Measurements from ENCODE around the gene HEATR5B. TPM values are rescaled to one million over a fixed set of nuclear protein-coding genes. Genes with fewer than 3 reads are reported as not detected.

Gene HEATR5B
- total and polyA plus RNA-seq, 2 of the 8 experiments (the other 6 are each of a cell fraction or from before 2014, with no cell fraction given): 7.0 to 12.6 TPM

DNA sequence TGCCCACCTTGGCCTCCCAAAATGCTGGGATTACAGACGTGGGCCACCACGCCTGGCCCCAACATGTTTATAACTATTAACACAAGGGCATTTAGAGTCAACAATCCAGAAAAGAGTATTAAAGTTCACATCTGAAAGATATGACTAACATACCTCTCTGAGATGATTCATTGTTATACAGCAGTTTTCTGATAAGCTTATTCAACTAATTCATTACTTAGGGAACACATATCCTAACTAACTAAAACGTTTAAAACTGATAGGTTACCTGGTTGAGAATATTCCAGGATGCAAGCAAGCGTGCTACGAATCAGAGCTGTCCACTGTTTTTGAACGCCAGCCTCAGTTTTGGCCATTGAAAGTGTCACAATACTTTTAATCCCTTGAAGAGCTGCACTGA, 83.9 kb downstream of the HEATR5B start:
- DNase-seq (ENCODE audit: low read depth in 1 of 2, low spot score in 2 of 2) (no peak), FAIRE-seq (no peak)
- H3K4me1 ChIP-seq (replicated peaks in 1 of 4; ENCODE audit: control insufficient read depth in 3 of 4, insufficient read depth in 4 of 4, low read length in 3 of 4): no peaks in the 10 kb centered on the region
- no peak overlapping the region for H3K14ac ChIP-seq (ENCODE audit: insufficient read length)
- POLR2A ChIA-PET (ENCODE audit: partially characterized antibody): no interaction called here
- H3K56ac ChIP-seq (replicated peaks; ENCODE audit: insufficient read length, low read depth, low read length): no peak overlapping the region
- CTCF ChIA-PET (ENCODE audit: partially characterized antibody): interaction anchor here (1.0 to 1.4 kb wide), 2 partner anchors 9 to 215 kb away, joined by 3 to 4 read pairs; no protein-coding TSS in a partner anchor
- H3K79me1 ChIP-seq (ENCODE audit: low read depth, low read length): no peaks in the 10 kb centered on the region
- H4K5ac ChIP-seq (ENCODE audit: insufficient read length, low read depth, low read length): no peak overlapping the region
- no peak overlapping the region for H2BK120ac ChIP-seq (replicated peaks; ENCODE audit: low read depth, low read length)
- no peak overlapping the region for H3K4me3 ChIP-seq (ENCODE audit: extremely low read depth in 1 of 4, insufficient read depth in 2 of 4, low read depth in 3 of 4, low read length in 4 of 4)
- no peaks in the 10 kb centered on the region for H3K79me2 ChIP-seq (ENCODE audit: control insufficient read depth in 1 of 2, insufficient read depth in 2 of 2, low read length in 2 of 2)
- no peak overlapping the region for H4K91ac ChIP-seq (replicated peaks; ENCODE audit: insufficient read length, low read length)
- H4K8ac ChIP-seq (ENCODE audit: extremely low read depth, insufficient read depth, low read length): no peak overlapping the region
- H3K4ac ChIP-seq (replicated peaks; ENCODE audit: insufficient read length, low read depth, low read length): no peak overlapping the region
- peaks cover 3 to 22% (median 9%) of the 10 kb centered on the region in 4 experiments; a peak in 6 of 8 replicates for H3K36me3 ChIP-seq (ENCODE audit: control insufficient read depth in 2 of 4, insufficient read depth in 4 of 4, low read length in 3 of 4)
- no peak overlapping the region for H2BK5ac ChIP-seq (ENCODE audit: low read depth, low read length)
- H3K23ac ChIP-seq (ENCODE audit: insufficient read length): no peak overlapping the region
- no peak overlapping the region for H2AK5ac ChIP-seq (ENCODE audit: low read depth, low read length)
- no peak overlapping the region for H2BK12ac ChIP-seq (ENCODE audit: low read depth, low read length)
- no peak overlapping the region for H3K9ac ChIP-seq (replicated peaks in 1 of 4; ENCODE audit: extremely low read depth in 1 of 4, low read depth in 3 of 4, low read length in 3 of 4)
- H4K20me1 ChIP-seq (replicated peaks in 1 of 2; ENCODE audit: control insufficient read depth in 1 of 2, insufficient read depth in 2 of 2, low read length in 2 of 2): no peaks in the 10 kb centered on the region
- H3K27ac ChIP-seq (ENCODE audit: low read depth, low read length): no peak overlapping the region
- no peak overlapping the region for H3K18ac ChIP-seq (ENCODE audit: extremely low read depth, low read length)
- 93% methylated on average over 6 of the region's 6 CpGs; no CpG with 5 or more reads in 1 of the 2 experiments for WGBS, 2 experiments (ENCODE audit: extremely low coverage in 1 of 2, insufficient coverage in 1 of 2, insufficient read length in 1 of 2, insufficient replicate concordance in 2 of 2, low coverage in 1 of 2, low lambda C conversion rate in 2 of 2, missing lambda C conversion rate in 1 of 2)
- no peak overlapping the region for H2BK15ac ChIP-seq (ENCODE audit: low read length)
- H2AFZ ChIP-seq (ENCODE audit: low read length): no peak overlapping the region
- no peak overlapping the region for H3K4me2 ChIP-seq (ENCODE audit: insufficient read depth in 1 of 2, low read depth in 2 of 2, low read length in 2 of 2)
- no peak overlapping the region for H2BK20ac ChIP-seq (ENCODE audit: low read length)
- H3K9me3 ChIP-seq (ENCODE audit: insufficient read depth in 2 of 2, low read depth in 1 of 2, low read length in 1 of 2): no peaks in the 10 kb centered on the region
- H3K23me2 ChIP-seq (ENCODE audit: low read depth, low read length): no peaks in the 10 kb centered on the region
- H3K27me3 ChIP-seq (replicated peaks in 1 of 4; ENCODE audit: control insufficient read depth in 3 of 4, extremely low read depth in 1 of 4, insufficient read depth in 3 of 4, low read length in 3 of 4): no peaks in the 10 kb centered on the region
- TF ChIP-seq HDAC2 (IDR thresholded peaks at IDR 0.05; ENCODE audit: borderline replicate concordance in 1 of 2, low read depth in 2 of 2, low read length in 2 of 2) (no peak), BCL11A (IDR thresholded peaks at IDR 0.05; ENCODE audit: low read depth in 2 of 2, low read length in 2 of 2) (no peak), CTBP2 (IDR thresholded peaks at IDR 0.05; ENCODE audit: borderline replicate concordance, insufficient read depth, insufficient read length, low read length) (no peak), SP1 (IDR thresholded peaks at IDR 0.05; ENCODE audit: low read depth, low read length) (no peak), ASH2L (IDR thresholded peaks at IDR 0.05; ENCODE audit: low read length) (no peak), JUND (IDR thresholded peaks at IDR 0.05; ENCODE audit: low read length) (no peak), TBP (IDR thresholded peaks at IDR 0.05; ENCODE audit: low read depth, low read length) (no peak), CHD1 (IDR thresholded peaks at IDR 0.05; ENCODE audit: low read depth, low read length) (no peak), KDM5A (IDR thresholded peaks at IDR 0.05; ENCODE audit: low read length) (no peak), GABPA (IDR thresholded peaks at IDR 0.05; ENCODE audit: borderline replicate concordance, insufficient read depth, low read length) (no peak), POLR2AphosphoS5 (IDR thresholded peaks at IDR 0.05; ENCODE audit: low read depth, low read length) (no peak), CHD2 (IDR thresholded peaks at IDR 0.05; ENCODE audit: low read length) (no peak), TAF1 (IDR thresholded peaks at IDR 0.05; ENCODE audit: low read depth, low read length) (no peak)
- TF ChIP-seq, protein P1, sequence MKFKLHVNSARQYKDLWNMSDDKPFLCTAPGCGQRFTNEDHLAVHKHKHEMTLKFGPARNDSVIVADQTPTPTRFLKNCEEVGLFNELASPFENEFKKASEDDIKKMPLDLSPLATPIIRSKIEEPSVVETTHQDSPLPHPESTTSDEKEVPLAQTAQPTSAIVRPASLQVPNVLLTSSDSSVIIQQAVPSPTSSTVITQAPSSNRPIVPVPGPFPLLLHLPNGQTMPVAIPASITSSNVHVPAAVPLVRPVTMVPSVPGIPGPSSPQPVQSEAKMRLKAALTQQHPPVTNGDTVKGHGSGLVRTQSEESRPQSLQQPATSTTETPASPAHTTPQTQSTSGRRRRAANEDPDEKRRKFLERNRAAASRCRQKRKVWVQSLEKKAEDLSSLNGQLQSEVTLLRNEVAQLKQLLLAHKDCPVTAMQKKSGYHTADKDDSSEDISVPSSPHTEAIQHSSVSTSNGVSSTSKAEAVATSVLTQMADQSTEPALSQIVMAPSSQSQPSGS (IDR thresholded peaks at IDR 0.05; ENCODE audit: low read length): no peak

Measured in H1 (cell line).